OCI-LY1 (cell line): ENCODE results near the gene EEPD1.

Source experiments
- H2AFZ ChIP-seq: fragments of 200-600 bp; sonication (generic), shearing (Covaris generic); 2 replicates; pipeline ENCODE4 v1.6.0; 2014; ENCODE audit warnings: antibody characterized with exemption, mild to moderate bottlenecking, low read length
- H3F3A ChIP-seq: fragments of 200-600 bp; sonication (generic), shearing (Covaris generic); 2 replicates; pipeline ENCODE4 v1.6.0; 2014; ENCODE audit warnings: mild to moderate bottlenecking, antibody characterized with exemption, low read length, moderate library complexity; ENCODE audit not compliant: insufficient read depth
- H3K27ac ChIP-seq: fragments of 200-600 bp; sonication (generic); 2 replicates; pipeline ENCODE4 v1.5.1; 2014; ENCODE audit warnings: low read length, mixed run types, mild to moderate bottlenecking, low read depth; ENCODE audit not compliant: poor library complexity, severe bottlenecking
- H3K27me3 ChIP-seq: fragments of 200-600 bp; sonication (generic); 2 replicates; pipeline ENCODE4 v1.6.0; 2014; ENCODE audit warnings: antibody characterized with exemption, mild to moderate bottlenecking, low read length, moderate library complexity; ENCODE audit not compliant: insufficient read depth
- H3K36me3 ChIP-seq: fragments of 200-600 bp; sonication (generic); 2 replicates; pipeline ENCODE4 v1.6.1; 2014; ENCODE audit warnings: mild to moderate bottlenecking, antibody characterized with exemption, low read length, moderate library complexity, mixed read lengths; ENCODE audit not compliant: insufficient read depth
- H3K4me1 ChIP-seq: fragments of 200-600 bp; sonication (generic); 2 replicates; pipeline ENCODE4 v1.5.1; 2014; ENCODE audit warnings: mild to moderate bottlenecking, low read length, moderate library complexity; ENCODE audit not compliant: insufficient read depth, severe bottlenecking
- H3K4me2 ChIP-seq: fragments of 200-600 bp; sonication (generic), shearing (Covaris generic); 2 replicates; pipeline ENCODE4 v1.6.1; 2014; ENCODE audit warnings: low read length
- H3K4me3 ChIP-seq: fragments of 200-600 bp; sonication (generic); 2 replicates; pipeline ENCODE4 v1.5.1; 2014; ENCODE audit warnings: low read length, low read depth, mild to moderate bottlenecking, mixed read lengths; ENCODE audit not compliant: poor library complexity, severe bottlenecking
- H3K79me2 ChIP-seq: fragments of 200-600 bp; shearing (Covaris generic); 2 replicates; pipeline ENCODE4 v1.6.1; 2016; ENCODE audit warnings: mixed run types, low read length, mixed read lengths; ENCODE audit not compliant: insufficient read depth
- H3K9ac ChIP-seq: fragments of 200-600 bp; sonication (generic), shearing (Covaris generic); 2 replicates; pipeline ENCODE4 v1.6.1; 2014; ENCODE audit warnings: mild to moderate bottlenecking, low read length, mixed read lengths
- H3K9me2 ChIP-seq: fragments of 200-600 bp; sonication (generic), shearing (Covaris generic); 2 replicates; pipeline ENCODE4 v1.6.1; 2014; ENCODE audit warnings: low read depth, mild to moderate bottlenecking, low read length, mixed read lengths
- H3K9me3 ChIP-seq: fragments of 200-600 bp; shearing (Covaris generic); 2 replicates; pipeline ENCODE4 v1.6.1; 2014; ENCODE audit warnings: low read length, mixed read lengths
- H4K20me1 ChIP-seq: fragments of 200-600 bp; sonication (generic), shearing (Covaris generic); 2 replicates; pipeline ENCODE4 v1.6.0; 2016; ENCODE audit warnings: mild to moderate bottlenecking, low read length; ENCODE audit not compliant: insufficient read depth
- EZH2 ChIP-seq: fragments of 200-600 bp; sonication (generic), shearing (Covaris generic); IDR thresholded peaks from 2 replicates; pipeline ENCODE4 v1.8.0; 2017; ENCODE audit warnings: borderline replicate concordance, mixed run types, mild to moderate bottlenecking, antibody characterized with exemption, low read length, moderate library complexity, mixed read lengths
- TF ChIP-seq, protein P1 (sequence below): fragments of 200-600 bp; sonication (generic), shearing (Covaris generic); IDR thresholded peaks from 2 replicates; pipeline ENCODE4 v1.5.1; 2017; ENCODE audit warnings: mild to moderate bottlenecking, antibody characterized with exemption, low read length, moderate library complexity, mixed read lengths

The EEPD1 gene

GRCh38 chr7:36261019-36261754, 108.1 kb downstream of the EEPD1 start:
- Histone ChIP-seq H3K4me3 (no peak overlapping the region), H3K9ac (no peak overlapping the region), H3F3A (no peaks in the 10 kb centered on the region), H3K27ac (peak overlapping the region; percentile 68), H3K36me3 (no peaks in the 10 kb centered on the region), H4K20me1 (no peaks in the 10 kb centered on the region), H3K27me3 (no peaks in the 10 kb centered on the region), H3K9me2 (no peaks in the 10 kb centered on the region), H3K9me3 (no peaks in the 10 kb centered on the region), H3K79me2 (no peaks in the 10 kb centered on the region), H3K4me1 (peaks cover 66% of the 10 kb centered on the region), H2AFZ (no peak overlapping the region), H3K4me2 (no peak overlapping the region)
- TF ChIP-seq EZH2, result no peak
- TF ChIP-seq, protein P1, sequence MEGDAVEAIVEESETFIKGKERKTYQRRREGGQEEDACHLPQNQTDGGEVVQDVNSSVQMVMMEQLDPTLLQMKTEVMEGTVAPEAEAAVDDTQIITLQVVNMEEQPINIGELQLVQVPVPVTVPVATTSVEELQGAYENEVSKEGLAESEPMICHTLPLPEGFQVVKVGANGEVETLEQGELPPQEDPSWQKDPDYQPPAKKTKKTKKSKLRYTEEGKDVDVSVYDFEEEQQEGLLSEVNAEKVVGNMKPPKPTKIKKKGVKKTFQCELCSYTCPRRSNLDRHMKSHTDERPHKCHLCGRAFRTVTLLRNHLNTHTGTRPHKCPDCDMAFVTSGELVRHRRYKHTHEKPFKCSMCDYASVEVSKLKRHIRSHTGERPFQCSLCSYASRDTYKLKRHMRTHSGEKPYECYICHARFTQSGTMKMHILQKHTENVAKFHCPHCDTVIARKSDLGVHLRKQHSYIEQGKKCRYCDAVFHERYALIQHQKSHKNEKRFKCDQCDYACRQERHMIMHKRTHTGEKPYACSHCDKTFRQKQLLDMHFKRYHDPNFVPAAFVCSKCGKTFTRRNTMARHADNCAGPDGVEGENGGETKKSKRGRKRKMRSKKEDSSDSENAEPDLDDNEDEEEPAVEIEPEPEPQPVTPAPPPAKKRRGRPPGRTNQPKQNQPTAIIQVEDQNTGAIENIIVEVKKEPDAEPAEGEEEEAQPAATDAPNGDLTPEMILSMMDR, result no peak

- Histone ChIP-seq H3K4me1 (peaks cover 65% of the 10 kb centered on the region), H3K9me3 (no peaks in the 10 kb centered on the region), H2AFZ (no peak overlapping the region), H3K79me2 (no peaks in the 10 kb centered on the region), H3K4me2 (no peak overlapping the region), H3F3A (no peaks in the 10 kb centered on the region), H3K27me3 (no peaks in the 10 kb centered on the region), H3K9ac (no peak overlapping the region), H3K4me3 (no peak overlapping the region), H3K27ac (peak overlapping the region; percentile 68), H3K9me2 (no peaks in the 10 kb centered on the region), H3K36me3 (no peaks in the 10 kb centered on the region), H4K20me1 (no peaks in the 10 kb centered on the region)
- TF ChIP-seq, protein P1, result no peak
- TF ChIP-seq EZH2, result no peak
Measured at GRCh38 chr7:36262309-36263094, 109.4 kb downstream of the EEPD1 start.

DNA sequence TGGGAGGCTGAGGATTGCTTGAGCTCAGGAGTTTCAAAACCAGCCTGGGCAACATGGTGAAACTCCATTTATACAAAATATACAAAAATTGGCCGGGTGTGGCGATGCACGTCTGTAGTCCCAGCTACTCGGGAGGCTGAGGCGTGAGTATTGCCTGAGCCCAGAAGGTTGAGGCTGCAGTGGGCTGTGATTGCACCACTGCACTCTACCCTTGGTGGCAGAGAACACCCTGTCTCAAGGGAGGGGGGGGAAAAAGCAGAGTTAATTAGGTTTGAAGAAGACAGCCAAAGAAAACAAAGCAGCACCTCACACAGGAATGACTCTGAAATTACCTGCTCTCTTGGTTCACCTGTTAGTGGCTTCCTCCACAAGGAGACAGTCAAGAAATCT, 110.0 kb downstream of the EEPD1 start:
- TF ChIP-seq, protein P1, result no peak
- no peak for TF ChIP-seq EZH2
- H4K20me1 ChIP-seq, result no peaks in the 10 kb centered on the region
- no peaks in the 10 kb centered on the region for H3K9me2 ChIP-seq
- H3K36me3 ChIP-seq, result no peaks in the 10 kb centered on the region
- H2AFZ ChIP-seq, result no peak overlapping the region
- no peaks in the 10 kb centered on the region for H3K27me3 ChIP-seq
- H3K27ac ChIP-seq, result peak overlapping the region; percentile 44
- no peak overlapping the region for H3K4me3 ChIP-seq
- H3K4me1 ChIP-seq, result peaks cover 59% of the 10 kb centered on the region
- H3F3A ChIP-seq, result no peaks in the 10 kb centered on the region
- H3K9ac ChIP-seq, result no peak overlapping the region
- no peaks in the 10 kb centered on the region for H3K79me2 ChIP-seq
- no peaks in the 10 kb centered on the region for H3K9me3 ChIP-seq
- no peak overlapping the region; the same call in 1 of the 2 replicates for H3K4me2 ChIP-seq
